GM18511 (cell line): Measurements from ENCODE around the gene NREP.
"Not testable (repeated sequence)": the region's sequence is repeated elsewhere in the genome, so short reads cannot be mapped to it uniquely, and the experiment has no call there.

Source experiments
- ATAC-seq: cut with Tn5 transposase; IDR thresholded peaks from one replicate; pipeline ENCODE4 v1.9.1; 2021; ENCODE audit warnings: mild to moderate bottlenecking, moderate library complexity; ENCODE audit not compliant: unreplicated experiment

NREP gene

GRCh38 chr5:111741278-111741677 is 15.7 kb downstream of the NREP start:
- peak; percentile 66 for ATAC-seq

- ATAC-seq = no peak
Measured at GRCh38 chr5:111739416-111739815, 17.6 kb downstream of the NREP start.

GRCh38 chr5:111738118-111738517 is 18.9 kb downstream of the NREP start:
- ATAC-seq = no peak

DNA sequence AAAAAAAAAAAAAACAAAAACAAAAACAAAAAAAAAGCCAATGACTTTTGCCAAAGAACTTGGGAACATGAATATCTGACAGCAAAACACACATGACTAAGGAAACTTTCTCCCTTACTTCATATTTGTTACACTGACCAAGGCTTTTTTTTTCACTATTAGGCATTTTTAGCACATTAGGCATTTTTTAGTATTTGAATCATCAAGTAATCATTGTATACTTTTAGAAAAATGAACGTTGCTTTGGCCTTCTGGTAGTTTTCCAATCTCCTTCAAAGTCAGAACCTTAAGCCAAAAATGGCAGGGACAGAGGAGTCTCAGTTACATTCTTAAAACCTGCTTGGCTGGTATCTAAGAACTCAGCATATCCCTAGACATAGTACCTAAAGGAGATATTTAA is 19.3 kb downstream of the NREP start:
- ATAC-seq = no peak

DNA sequence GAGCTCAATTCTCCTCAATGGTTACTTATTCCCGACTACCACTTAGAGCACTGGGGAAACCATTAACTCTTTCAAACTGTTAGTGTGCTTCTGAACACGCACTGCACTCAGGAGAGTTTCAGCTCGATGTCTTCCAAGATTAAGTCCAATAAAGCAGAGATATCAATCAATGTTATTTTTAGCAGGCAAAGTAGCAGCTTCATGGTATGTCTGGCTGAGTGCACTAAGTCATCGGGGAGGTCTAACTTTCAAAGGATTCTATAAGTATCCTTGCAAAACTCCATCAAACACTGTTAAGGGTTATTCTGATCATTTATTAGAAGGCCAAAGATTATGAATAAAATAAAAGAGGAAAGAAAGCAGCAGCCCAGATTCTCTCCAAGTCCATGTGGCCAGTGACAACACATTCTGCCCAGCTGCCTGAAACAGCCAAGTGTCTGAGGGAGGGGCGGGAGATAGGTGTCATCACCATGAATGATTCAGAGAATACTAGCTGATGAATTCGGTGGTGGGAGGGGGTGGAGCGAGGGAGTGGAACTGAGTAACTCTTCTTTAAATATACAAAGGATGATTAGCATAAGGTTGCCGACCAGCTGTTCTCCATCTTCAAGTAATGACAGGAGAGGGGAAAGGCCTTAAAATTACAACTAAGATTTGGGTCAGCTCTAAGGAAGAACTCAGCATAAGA is 21.3 kb downstream of the NREP start:
- ATAC-seq = no peak

- no peak for ATAC-seq
Measured at GRCh38 chr5:111734597-111734996, 22.4 kb downstream of the NREP start.

DNA sequence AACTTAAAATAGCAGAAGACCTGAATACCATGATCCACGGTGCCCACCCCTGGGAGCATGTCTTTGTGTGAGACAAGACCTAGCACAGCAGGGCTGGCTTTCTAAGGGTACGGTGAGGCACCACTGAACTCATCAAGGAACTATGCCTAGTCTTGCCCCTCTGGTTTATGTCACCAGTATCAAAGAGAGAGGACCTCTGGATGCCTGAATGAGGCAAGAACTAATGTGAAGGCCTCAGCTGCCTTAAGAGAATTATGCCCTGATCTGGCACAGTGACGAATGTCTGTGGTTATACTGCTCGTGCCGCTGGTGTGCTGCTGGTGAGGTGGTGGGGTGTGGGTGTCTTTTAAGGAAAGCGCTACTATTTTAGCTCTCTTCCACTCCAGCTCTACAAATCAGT is 23.0 kb downstream of the NREP start:
- ATAC-seq = no peak

- ATAC-seq = no peak
Measured at GRCh38 chr5:111733571-111733970, 23.4 kb downstream of the NREP start.

GRCh38 chr5:111731638-111732037 is 25.4 kb downstream of the NREP start:
- no peak for ATAC-seq

DNA sequence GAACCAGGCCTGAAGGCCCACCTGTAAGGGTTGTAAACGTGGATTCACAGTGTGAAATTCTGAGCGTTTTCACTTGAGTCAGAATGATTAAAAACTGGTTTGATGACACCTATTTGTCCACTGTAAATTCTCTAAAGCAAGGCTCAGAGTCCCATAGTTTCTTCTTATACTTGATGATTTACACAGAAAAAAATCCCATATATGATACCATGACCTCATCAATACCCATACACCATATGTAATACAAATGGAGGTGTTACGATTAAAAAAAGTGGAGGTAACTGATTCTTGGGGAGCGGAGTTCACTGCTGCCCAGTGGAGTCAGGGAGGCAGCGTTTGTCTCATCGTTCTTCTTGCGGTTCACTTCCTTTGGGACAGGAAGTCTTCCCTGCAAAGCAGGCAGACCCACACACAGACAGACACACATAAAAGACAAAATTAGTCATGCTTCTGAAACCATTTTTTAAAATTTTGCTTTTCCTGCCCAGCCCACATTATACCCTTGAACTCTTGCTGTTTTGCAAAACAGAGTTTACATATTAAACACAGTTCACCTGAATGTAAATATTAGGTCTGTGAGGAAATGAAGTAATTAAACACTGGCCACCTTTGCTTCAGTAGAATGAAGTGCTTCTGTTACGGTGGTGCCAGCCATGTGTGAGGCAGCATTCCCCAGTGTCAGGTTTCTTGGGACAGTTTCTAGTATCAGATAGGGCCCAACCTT is 26.2 kb downstream of the NREP start:
- ATAC-seq = no peak

DNA sequence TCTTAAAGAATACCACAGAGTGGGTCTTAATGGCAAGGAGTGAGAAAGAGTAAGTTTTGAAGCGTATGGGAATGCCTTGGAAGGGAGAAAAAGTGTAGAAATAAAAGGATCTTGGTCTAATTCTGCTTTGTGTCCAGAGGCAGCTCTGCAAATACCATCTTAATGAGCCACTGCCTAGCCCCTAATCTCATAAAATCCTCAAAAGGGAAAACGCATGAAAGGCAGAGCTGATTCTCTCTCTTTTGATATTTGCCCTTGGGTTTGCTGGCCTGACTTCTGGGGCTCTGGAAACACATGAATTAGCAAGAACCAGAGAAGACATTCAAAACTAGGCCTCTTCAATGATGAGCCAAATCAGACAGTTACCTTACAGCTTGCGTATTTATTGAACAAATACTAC is 28.1 kb downstream of the NREP start:
- ATAC-seq = no peak

- no peak for ATAC-seq
Measured at GRCh38 chr5:111726986-111727385, 30.0 kb downstream of the NREP start.

DNA sequence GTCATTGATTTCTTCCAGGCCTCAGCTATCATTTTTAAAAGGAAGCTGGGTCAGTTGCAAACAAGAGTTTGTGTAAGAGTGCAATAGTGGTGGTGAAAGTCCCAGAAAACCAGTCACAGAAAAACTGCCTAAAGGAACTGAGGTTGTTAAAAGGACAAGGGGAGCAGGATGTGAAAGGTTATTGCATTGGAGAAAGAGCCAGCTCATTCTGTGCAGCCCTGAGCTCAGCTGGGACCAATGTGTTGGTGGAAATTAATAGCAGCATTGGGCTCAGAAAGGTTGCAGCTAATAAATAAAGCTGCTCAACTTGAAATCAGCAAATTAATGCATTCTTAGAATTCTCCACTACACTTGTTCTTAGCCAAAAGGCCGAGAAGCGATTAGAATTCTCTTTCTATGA is 34.9 kb downstream of the NREP start:
- ATAC-seq = no peak

DNA sequence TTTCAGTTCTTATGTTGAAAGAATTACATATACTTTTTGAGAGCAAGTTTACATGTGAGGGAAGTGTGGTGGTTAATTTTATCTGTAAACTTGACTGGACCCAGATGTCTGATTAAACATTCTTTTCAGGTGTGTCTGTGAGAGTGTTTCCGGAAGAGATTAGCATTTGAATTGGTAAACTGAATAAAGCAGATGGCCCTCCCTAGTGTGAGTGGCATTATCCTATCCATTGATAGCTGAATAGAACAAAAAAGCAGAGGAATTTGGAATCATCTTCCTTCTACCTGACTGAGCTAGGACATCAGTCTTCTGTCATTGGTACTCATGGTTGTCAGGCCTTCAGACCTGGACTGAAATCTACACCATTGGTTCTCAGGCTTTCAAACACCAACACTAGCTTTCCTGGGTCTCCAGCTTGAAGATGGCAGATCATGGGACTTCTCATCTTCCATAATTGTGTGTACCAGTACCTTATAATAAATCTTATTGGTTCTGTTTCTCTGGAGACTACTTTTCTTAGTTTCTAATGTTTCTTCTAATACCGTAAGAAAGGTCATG is 36.6 kb downstream of the NREP start:
- ATAC-seq = no peak

- ATAC-seq = no peak
Measured at GRCh38 chr5:111719773-111720172, 37.2 kb downstream of the NREP start.

DNA sequence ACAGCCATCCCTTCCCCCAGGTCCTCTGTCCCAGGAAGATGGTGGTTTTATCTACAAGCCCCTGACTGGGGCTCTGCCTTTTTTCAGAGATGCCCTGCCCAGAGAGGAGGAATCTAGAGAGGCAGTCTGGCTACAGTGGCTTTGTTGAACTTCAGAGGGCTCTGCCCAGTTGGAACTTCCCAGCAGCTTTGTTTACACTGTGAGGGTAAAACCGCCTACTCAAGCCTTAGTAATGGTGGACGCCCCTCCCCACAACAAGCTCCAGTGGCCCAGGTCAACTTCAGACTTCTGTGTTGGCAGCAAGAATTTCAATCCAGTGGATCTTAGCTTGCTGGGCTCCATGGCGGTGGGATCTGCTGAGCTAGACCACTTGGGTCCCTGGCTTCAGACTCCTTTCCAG is 40.2 kb downstream of the NREP start:
- not testable (repeated sequence) for ATAC-seq

GRCh38 chr5:111707630-111708164 is 49.3 kb downstream of the NREP start:
- ATAC-seq = no peak

- no peak for ATAC-seq
Measured at GRCh38 chr5:111706345-111706744, 50.6 kb downstream of the NREP start.

DNA sequence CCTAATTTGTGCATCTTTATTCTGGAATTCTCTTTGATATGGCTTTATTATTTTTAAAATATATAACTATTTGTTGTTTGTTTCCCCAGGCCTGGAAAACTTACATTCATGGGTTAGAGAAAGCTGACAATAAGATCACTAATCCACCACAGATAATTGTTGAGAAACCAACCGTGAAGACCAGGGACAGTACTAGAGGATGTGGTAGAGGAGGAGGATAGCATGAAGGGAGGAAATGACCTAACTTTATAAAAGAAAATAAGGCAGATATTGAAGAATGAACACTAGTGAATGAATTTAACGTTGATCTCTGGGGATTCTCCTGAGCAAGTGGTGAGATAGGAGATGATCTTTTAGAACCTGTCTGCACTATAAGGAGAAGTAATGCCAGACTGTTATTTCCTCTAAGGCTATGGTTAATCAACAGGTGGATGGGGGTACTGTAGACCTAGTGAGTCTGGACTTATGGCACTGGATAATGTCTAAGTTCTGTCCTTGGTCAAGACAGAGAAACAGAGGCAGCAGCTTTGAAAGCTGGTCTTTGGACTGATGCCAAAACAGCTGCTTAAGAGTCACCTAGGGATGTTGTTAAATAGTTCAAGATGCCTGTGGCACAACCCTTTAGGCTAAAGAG is 52.4 kb downstream of the NREP start:
- ATAC-seq = no peak

GRCh38 chr5:111703662-111704061 is 53.3 kb downstream of the NREP start:
- peak; percentile 97 for ATAC-seq

DNA sequence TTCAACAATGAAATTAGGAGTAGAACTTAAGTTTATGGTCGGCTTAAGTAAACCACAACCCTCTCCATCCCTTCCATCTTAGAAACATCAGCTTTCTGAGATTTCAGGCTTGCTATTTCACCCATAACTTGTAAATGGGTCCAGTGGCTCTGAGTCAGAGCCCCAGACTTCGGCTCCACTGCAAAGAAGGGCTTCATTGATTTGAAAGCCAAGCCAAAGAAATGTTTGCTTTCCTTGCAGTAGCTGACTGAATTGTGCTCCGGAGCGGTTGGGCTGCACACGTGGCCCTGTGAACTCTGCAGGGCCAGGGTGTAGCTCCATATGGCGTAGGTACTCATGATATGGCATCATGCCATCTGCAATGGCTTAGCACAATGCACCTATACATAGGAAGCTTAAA is 57.0 kb downstream of the NREP start:
- no peak for ATAC-seq

GRCh38 chr5:111699324-111699723 is 57.7 kb downstream of the NREP start:
- no peak for ATAC-seq
